PFSK-1 (cell line): Measurements from ENCODE around the gene CUL1.

Experiments
- FOXP2 ChIP-seq: optimal IDR thresholded peaks from 2 replicates; pipeline ENCODE3; 2011; ENCODE audit warnings: borderline replicate concordance, control low read depth, inconsistent platforms; ENCODE audit not compliant: insufficient read depth; ENCODE audit errors: extremely low read length, extremely low read depth
- POLR2AphosphoS5 ChIP-seq: IDR thresholded peaks from 2 replicates; pipeline ENCODE4 v1.6.1; 2012; ENCODE audit warnings: low read depth, mild to moderate bottlenecking, control low read depth, low read length, moderate library complexity
- REST ChIP-seq, 2 experiments: IDR thresholded peaks; 2 replicates each; pipeline versions ENCODE4 v1.6.1 to v1.8.0; 2011 to 2012; ENCODE audit warnings: low read depth in 2 of 2, low read length in 2 of 2, control low read depth in 1 of 2, inconsistent platforms in 1 of 2, mild to moderate bottlenecking in 1 of 2, moderate library complexity in 1 of 2; ENCODE audit not compliant: insufficient read depth in 1 of 2
- SIN3A ChIP-seq: IDR thresholded peaks from 2 replicates; pipeline ENCODE4 v1.6.1; 2012; ENCODE audit warnings: mild to moderate bottlenecking, low read length, moderate library complexity, borderline replicate concordance; ENCODE audit not compliant: insufficient read depth
- TAF1 ChIP-seq: IDR thresholded peaks from 2 replicates; pipeline ENCODE4 v1.6.1; 2012; ENCODE audit warnings: low read length, control low read depth, borderline replicate concordance; ENCODE audit not compliant: insufficient read depth

Gene CUL1

GRCh38 chr7:148838905-148839304, 140.2 kb downstream of the CUL1 start:
- TF ChIP-seq REST (IDR thresholded peaks at IDR 0.05; ENCODE audit: insufficient read depth in 1 of 2, low read depth in 2 of 2, low read length in 2 of 2) = no peak
- TF ChIP-seq POLR2AphosphoS5 = no peak
- no peak for TF ChIP-seq TAF1
- no peak for TF ChIP-seq FOXP2
- no peak for TF ChIP-seq SIN3A

GRCh38 chr7:148847815-148848734, 149.4 kb downstream of the CUL1 start:
- TF ChIP-seq SIN3A (no peak), POLR2AphosphoS5 (no peak)

GRCh38 chr7:148849393-148850098, 150.8 kb downstream of the CUL1 start:
- TF ChIP-seq TAF1 (no peak), FOXP2 (no peak)

- TF ChIP-seq TAF1 (no peak), FOXP2 (no peak), SIN3A (no peak), POLR2AphosphoS5 (no peak), REST (IDR thresholded peaks at IDR 0.05; ENCODE audit: insufficient read depth in 1 of 2, low read depth in 2 of 2, low read length in 2 of 2) (no peak)
Measured at GRCh38 chr7:148850564-148850963, 151.9 kb downstream of the CUL1 start.
